ENCODE results near the gene SRGN. TPM values are rescaled to one million over a fixed set of nuclear protein-coding genes. Genes with fewer than 3 reads are reported as not detected.

The SRGN gene
- 0.93 and 1.7 TPM in 2 replicates for total RNA-seq

GRCh38 chr10:69087590-69088470, at the start of gene SRGN:
SRGN (plus strand) TSS chr10:69088103; CDS start chr10:69088158, 55 bp downstream.

GRCh38 chr10:69123747-69124562, 36.1 kb downstream of the SRGN start, which contains the start of gene VPS26A:
VPS26A (plus strand) TSS chr10:69124178; CDS start chr10:69124278, 100 bp downstream.

Other genes starting within 250 kb of the SRGN start
- 51.3 and 67.0 TPM in 2 replicates for gene DDX50, start 186.8 kb upstream of the SRGN start, total RNA-seq
- gene DDX21, start 131.9 kb upstream of the SRGN start, total RNA-seq: 215 and 244 TPM in 2 replicates
- 15.7 and 34.8 TPM in 2 replicates for gene KIFBP, start 99.3 kb upstream of the SRGN start, total RNA-seq
- gene VPS26A, start 36.1 kb downstream of the SRGN start, total RNA-seq: 59.1 and 79.2 TPM in 2 replicates
- gene SUPV3L1, start 92.1 kb downstream of the SRGN start, total RNA-seq: 61.9 and 63.8 TPM in 2 replicates
- 2.4 and 14.7 TPM in 2 replicates for gene HKDC1, start 132.2 kb downstream of the SRGN start, total RNA-seq
- gene HK1, start 190.4 kb downstream of the SRGN start, total RNA-seq: 125 and 333 TPM in 2 replicates